ENCODE results near the gene SCN1A. TPM values are rescaled to one million over a fixed set of nuclear protein-coding genes. Genes with fewer than 3 reads are reported as not detected.

Gene SCN1A
- total RNA-seq, 1 experiment from 2014 or later, result 1.6 TPM

DNA sequence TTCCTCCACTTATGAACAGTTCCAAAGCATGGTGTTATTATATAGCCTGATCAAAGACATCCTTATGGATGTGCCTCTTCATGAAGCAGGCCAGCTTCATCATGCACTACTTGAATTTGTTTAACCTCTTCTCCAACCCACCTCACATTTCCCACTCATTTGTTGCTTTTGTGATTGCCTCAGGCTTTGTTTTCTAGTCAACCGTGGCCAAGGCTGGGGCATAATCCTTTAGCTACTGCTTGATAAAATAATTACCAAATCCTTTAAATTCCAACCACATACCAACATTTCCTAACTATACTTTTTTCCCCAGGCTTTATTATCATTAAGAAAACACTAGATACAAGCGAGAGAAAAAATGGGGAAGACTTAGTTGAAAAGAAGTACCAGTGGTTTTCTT is 39.6 kb upstream of the SCN1A start:
- Mint-ChIP-seq H3K9me3 (no peaks in the 10 kb centered on the region), H3K27ac (no peak overlapping the region), H3K36me3 (no peaks in the 10 kb centered on the region), H3K27me3 (ENCODE audit: low read depth) (no peaks in the 10 kb centered on the region), H3K4me1 (peaks cover 4% of the 10 kb centered on the region; the same call in 1 of the 2 replicates), H3K4me3 (no peak overlapping the region)
- TF ChIP-seq ARID4B (CRISPR knock-in tag; IDR thresholded peaks at IDR 0.05; ENCODE audit: borderline replicate concordance), result no peak
- TF ChIP-seq, protein P1, sequence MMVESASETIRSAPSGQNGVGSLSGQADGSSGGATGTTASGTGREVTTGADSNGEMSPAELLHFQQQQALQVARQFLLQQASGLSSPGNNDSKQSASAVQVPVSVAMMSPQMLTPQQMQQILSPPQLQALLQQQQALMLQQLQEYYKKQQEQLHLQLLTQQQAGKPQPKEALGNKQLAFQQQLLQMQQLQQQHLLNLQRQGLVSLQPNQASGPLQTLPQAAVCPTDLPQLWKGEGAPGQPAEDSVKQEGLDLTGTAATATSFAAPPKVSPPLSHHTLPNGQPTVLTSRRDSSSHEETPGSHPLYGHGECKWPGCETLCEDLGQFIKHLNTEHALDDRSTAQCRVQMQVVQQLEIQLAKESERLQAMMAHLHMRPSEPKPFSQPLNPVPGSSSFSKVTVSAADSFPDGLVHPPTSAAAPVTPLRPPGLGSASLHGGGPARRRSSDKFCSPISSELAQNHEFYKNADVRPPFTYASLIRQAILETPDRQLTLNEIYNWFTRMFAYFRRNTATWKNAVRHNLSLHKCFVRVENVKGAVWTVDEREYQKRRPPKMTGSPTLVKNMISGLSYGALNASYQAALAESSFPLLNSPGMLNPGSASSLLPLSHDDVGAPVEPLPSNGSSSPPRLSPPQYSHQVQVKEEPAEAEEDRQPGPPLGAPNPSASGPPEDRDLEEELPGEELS (CRISPR knock-in tag; IDR thresholded peaks at IDR 0.05), result no peak
- no peak for TF ChIP-seq TP53 (CRISPR knock-in tag; IDR thresholded peaks at IDR 0.05)
- no peak for TF ChIP-seq CDX4 (CRISPR knock-in tag; IDR thresholded peaks at IDR 0.05; ENCODE audit: borderline replicate concordance)
- no peak for TF ChIP-seq ESRRA (CRISPR knock-in tag; IDR thresholded peaks at IDR 0.05; ENCODE audit: borderline replicate concordance)
- DNase-seq (ENCODE audit: low spot score), result no peak
- POLR2A ChIA-PET, result no interaction called here
- CTCF ChIA-PET, result no interaction called here
- ATAC-seq, result no peak

- Mint-ChIP-seq H3K4me3 (no peak overlapping the region), H3K27me3 (ENCODE audit: low read depth) (no peaks in the 10 kb centered on the region), H3K9me3 (no peaks in the 10 kb centered on the region), H3K4me1 (no peaks in the 10 kb centered on the region), H3K36me3 (no peaks in the 10 kb centered on the region), H3K27ac (no peak overlapping the region)
- ChIA-PET CTCF (no interaction called here), POLR2A (no interaction called here)
- ATAC-seq (no peak), DNase-seq (ENCODE audit: low spot score) (no peak)
- TF ChIP-seq MYBL2 (CRISPR knock-in tag; IDR thresholded peaks at IDR 0.05) (no peak), ZNF232 (CRISPR knock-in tag; IDR thresholded peaks at IDR 0.05) (no peak), HMGA2 (CRISPR knock-in tag; IDR thresholded peaks at IDR 0.05) (no peak), CDX4 (CRISPR knock-in tag; IDR thresholded peaks at IDR 0.05; ENCODE audit: borderline replicate concordance) (no peak), ZNF396 (CRISPR knock-in tag; IDR thresholded peaks at IDR 0.05; ENCODE audit: borderline replicate concordance) (no peak), CREB1 (CRISPR knock-in tag; IDR thresholded peaks at IDR 0.05) (no peak), TCF7 (CRISPR knock-in tag; IDR thresholded peaks at IDR 0.05; ENCODE audit: low read depth) (no peak), ZNF512 (CRISPR knock-in tag; IDR thresholded peaks at IDR 0.05; ENCODE audit: borderline replicate concordance) (no peak), SMAD4 (CRISPR knock-in tag; IDR thresholded peaks at IDR 0.05) (no peak), ZNF423 (CRISPR knock-in tag; IDR thresholded peaks at IDR 0.05) (no peak), ZNF121 (CRISPR knock-in tag; IDR thresholded peaks at IDR 0.05) (no peak)
- TF ChIP-seq, protein P2, sequence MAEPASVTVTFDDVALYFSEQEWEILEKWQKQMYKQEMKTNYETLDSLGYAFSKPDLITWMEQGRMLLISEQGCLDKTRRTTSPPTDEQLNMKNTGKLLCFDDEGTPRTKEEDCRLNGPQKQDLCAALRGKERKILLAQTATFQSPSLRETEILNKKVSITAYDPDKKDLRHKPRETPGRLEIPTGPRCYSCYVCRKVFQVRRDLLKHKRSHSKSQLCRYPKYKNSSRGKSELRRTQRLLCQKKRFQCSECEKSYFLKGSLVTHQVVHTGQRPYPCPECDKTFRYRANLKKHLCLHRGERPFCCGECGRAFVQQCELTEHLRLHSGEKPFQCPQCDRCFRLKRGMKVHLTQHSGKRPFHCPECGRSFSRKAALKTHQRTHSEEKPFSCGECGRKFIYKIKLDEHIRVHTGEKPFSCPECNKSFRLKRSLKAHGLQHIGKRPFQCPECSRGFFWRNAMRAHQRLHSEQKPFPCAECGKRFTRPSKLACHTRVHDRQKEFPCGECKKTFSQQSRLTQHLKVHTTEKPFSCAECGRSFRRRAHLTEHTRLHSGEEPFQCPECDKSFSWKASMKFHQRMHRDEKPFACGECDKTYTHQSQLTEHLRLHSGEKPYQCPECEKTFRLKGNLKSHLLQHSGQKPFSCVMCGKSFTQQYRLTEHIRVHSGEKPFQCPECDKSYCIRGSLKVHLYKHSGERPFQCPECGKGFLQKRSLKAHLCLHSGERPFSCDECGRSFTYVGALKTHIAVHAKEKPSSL (CRISPR knock-in tag; conservative IDR thresholded peaks at IDR 0.05), result no peak
- TF ChIP-seq, protein P1 (CRISPR knock-in tag; IDR thresholded peaks at IDR 0.05), result no peak
- TF ChIP-seq, protein P3, sequence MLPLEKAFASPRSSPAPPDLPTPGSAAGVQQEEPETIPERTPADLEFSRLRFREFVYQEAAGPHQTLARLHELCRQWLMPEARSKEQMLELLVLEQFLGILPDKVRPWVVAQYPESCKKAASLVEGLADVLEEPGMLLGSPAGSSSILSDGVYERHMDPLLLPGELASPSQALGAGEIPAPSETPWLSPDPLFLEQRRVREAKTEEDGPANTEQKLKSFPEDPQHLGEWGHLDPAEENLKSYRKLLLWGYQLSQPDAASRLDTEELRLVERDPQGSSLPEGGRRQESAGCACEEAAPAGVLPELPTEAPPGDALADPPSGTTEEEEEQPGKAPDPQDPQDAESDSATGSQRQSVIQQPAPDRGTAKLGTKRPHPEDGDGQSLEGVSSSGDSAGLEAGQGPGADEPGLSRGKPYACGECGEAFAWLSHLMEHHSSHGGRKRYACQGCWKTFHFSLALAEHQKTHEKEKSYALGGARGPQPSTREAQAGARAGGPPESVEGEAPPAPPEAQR (CRISPR knock-in tag; IDR thresholded peaks at IDR 0.05), result no peak
Observed at GRCh38 chr2:166163775-166164174, 36.0 kb upstream of the SCN1A start.

Data from WTC11 (cell line).